SK-N-SH treated with all-trans-retinoic acid at 6 μM for 48 hours (cell line): ENCODE measurements around the gene SCUBE2.
A peak's percentile ranks its signal among the peaks of the same experiment; 100 is the strongest.

Experiments used
- ATAC-seq: fragments of 200-7000 bp; cut with Tn5 transposase; 3 replicates; pipeline ENCODE4 v1.9.1; 2020; ENCODE audit warnings: mild to moderate bottlenecking, moderate library complexity
- ARNTL ChIP-seq: fragments of 450-650 bp; formaldehyde crosslinking; IDR thresholded peaks from 2 replicates; pipeline ENCODE4 v1.5.0; 2020; ENCODE audit warnings: low read depth, mild to moderate bottlenecking, moderate library complexity, borderline replicate concordance
- BACH2 ChIP-seq: fragments of 250-450 bp; sonication (Bioruptor Pico); IDR thresholded peaks from 2 replicates; pipeline ENCODE4 v1.9.0; 2021; ENCODE audit warnings: mild to moderate bottlenecking, borderline replicate concordance
- CSRNP3 ChIP-seq: fragments of 250-450 bp; sonication (Bioruptor Pico); IDR thresholded peaks from 2 replicates; pipeline ENCODE4 v1.5.1; 2021; ENCODE audit warnings: mild to moderate bottlenecking, moderate library complexity
- ESRRG ChIP-seq: fragments of 250-450 bp; sonication (Bioruptor Pico); IDR thresholded peaks from 2 replicates; pipeline ENCODE4 v1.6.1; 2021; ENCODE audit warnings: mild to moderate bottlenecking
- GLIS3 ChIP-seq: fragments of 250-450 bp; sonication (Bioruptor Pico); IDR thresholded peaks from 2 replicates; pipeline ENCODE4 v1.5.0; 2020; ENCODE audit warnings: mild to moderate bottlenecking, moderate library complexity
- ISL1 ChIP-seq: fragments of 250-450 bp; sonication (Bioruptor Pico); IDR thresholded peaks from 2 replicates; pipeline ENCODE4 v2.1.2; 2022; ENCODE audit warnings: mild to moderate bottlenecking, moderate library complexity
- SNAI2 ChIP-seq: fragments of 250-450 bp; sonication (Bioruptor Pico); IDR thresholded peaks from 2 replicates; pipeline ENCODE4 v1.5.0; 2020; ENCODE audit warnings: mild to moderate bottlenecking, moderate library complexity
- TCF4 ChIP-seq: fragments of 250-450 bp; sonication (Bioruptor Pico); IDR thresholded peaks from 2 replicates; pipeline ENCODE4 v1.8.0; 2021; ENCODE audit warnings: mild to moderate bottlenecking, moderate library complexity, borderline replicate concordance
- TSHZ2 ChIP-seq: fragments of 250-450 bp; sonication (Bioruptor Pico); IDR thresholded peaks from 2 replicates; pipeline ENCODE4 v1.5.0; 2020; ENCODE audit warnings: mild to moderate bottlenecking, moderate library complexity
- ZC3H10 ChIP-seq: fragments of 250-450 bp; sonication (Bioruptor Pico); IDR thresholded peaks from 2 replicates; pipeline ENCODE4 v1.5.1; 2021; ENCODE audit warnings: mild to moderate bottlenecking, moderate library complexity
- ZFP3 ChIP-seq: fragments of 250-450 bp; sonication (Bioruptor Pico); IDR thresholded peaks from 2 replicates; pipeline ENCODE4 v1.5.0; 2020; ENCODE audit warnings: mild to moderate bottlenecking, moderate library complexity
- ZNF565 ChIP-seq: fragments of 450-650 bp; formaldehyde crosslinking; conservative IDR thresholded peaks from 2 replicates; pipeline ENCODE4 v1.5.0; 2020; ENCODE audit warnings: low read depth, mild to moderate bottlenecking, moderate library complexity
- ZNF70 ChIP-seq: fragments of 450-650 bp; formaldehyde crosslinking; IDR thresholded peaks from 2 replicates; pipeline ENCODE4 v1.5.0; 2020; ENCODE audit warnings: mild to moderate bottlenecking, moderate library complexity
- ZNF8 ChIP-seq: fragments of 450-650 bp; formaldehyde crosslinking; IDR thresholded peaks from 2 replicates; pipeline ENCODE4 v1.5.0; 2020; ENCODE audit warnings: mild to moderate bottlenecking, moderate library complexity
- TF ChIP-seq, protein P1 (sequence below): fragments of 250-450 bp; sonication (Bioruptor Pico); IDR thresholded peaks from 2 replicates; pipeline ENCODE4 v1.5.1; 2020; ENCODE audit warnings: low read depth, mild to moderate bottlenecking, moderate library complexity

SCUBE2 gene

GRCh38 chr11:9121469-9121796, 30.0 kb upstream of the SCUBE2 start (continued):
- TF ChIP-seq, protein P1, sequence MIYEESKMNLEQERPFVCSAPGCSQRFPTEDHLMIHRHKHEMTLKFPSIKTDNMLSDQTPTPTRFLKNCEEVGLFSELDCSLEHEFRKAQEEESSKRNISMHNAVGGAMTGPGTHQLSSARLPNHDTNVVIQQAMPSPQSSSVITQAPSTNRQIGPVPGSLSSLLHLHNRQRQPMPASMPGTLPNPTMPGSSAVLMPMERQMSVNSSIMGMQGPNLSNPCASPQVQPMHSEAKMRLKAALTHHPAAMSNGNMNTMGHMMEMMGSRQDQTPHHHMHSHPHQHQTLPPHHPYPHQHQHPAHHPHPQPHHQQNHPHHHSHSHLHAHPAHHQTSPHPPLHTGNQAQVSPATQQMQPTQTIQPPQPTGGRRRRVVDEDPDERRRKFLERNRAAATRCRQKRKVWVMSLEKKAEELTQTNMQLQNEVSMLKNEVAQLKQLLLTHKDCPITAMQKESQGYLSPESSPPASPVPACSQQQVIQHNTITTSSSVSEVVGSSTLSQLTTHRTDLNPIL: no peak
- no peak for TF ChIP-seq BACH2

DNA sequence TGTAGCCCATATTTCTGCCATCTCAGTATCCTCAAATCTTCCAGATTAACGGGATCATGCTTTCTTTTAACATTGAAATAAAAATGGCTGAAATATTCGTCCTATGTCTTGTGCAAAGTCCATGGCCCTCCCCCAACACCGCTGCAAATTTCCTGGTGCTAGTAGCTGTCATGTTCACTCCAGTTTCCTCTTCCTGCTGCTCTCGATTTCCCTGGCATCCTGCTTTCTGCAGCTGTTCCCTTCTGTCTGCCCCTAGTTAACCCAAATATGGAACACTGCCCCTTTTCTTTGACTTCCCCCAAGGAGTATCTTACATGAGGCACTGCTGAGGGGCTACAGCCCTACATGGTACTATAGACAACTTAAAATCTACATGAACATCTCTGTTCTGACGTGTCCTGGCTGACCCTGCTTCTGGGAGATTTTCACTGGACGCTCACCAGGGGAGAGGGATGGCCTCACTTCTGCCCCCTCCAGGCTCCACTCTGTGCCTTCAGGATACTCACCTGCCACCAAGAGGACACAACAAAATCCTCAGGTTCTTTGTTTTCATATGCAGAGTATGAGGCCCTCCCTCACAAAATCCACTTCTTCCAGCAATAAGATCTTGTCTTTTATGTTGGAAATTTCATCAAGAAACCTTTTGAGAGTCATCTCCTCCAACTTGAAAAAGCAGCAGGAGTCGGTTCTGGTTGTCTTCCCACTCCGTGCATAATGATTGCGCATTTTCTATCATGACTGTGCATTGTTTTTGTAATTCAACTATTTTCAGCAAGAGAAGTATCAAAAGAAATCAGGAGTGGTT, 29.5 kb upstream of the SCUBE2 start:
- TF ChIP-seq BACH2 (no peak), ZNF70 (CRISPR knock-in tag) (no peak), CSRNP3 (CRISPR knock-in tag) (no peak), TSHZ2 (CRISPR knock-in tag) (no peak), ARNTL (CRISPR knock-in tag) (no peak), ISL1 (no peak), GLIS3 (no peak), ZNF8 (CRISPR knock-in tag) (no peak), ZFP3 (CRISPR knock-in tag) (no peak), ESRRG (CRISPR knock-in tag) (no peak), ZNF565 (CRISPR knock-in tag) (no peak)
- TF ChIP-seq, protein P1: no peak
- TF ChIP-seq, all 23 proteins: peak for 0
- peak; percentile 53; the same call in 2 of the 3 replicates for ATAC-seq

- ATAC-seq: no peak
Measured at GRCh38 chr11:9118277-9118676, 26.9 kb upstream of the SCUBE2 start.

More at GRCh38 chr11:9118277-9118676, 26.9 kb upstream of the SCUBE2 start:
- TF ChIP-seq, protein P1: no peak
- TF ChIP-seq TSHZ2 (CRISPR knock-in tag) (no peak), ZNF565 (CRISPR knock-in tag) (no peak), ZC3H10 (CRISPR knock-in tag) (no peak), ESRRG (CRISPR knock-in tag) (no peak), ZNF8 (CRISPR knock-in tag) (no peak), TCF4 (no peak), SNAI2 (no peak), ZFP3 (CRISPR knock-in tag) (no peak), CSRNP3 (CRISPR knock-in tag) (no peak)
